Sigmoid colon (tissue), 7 donors: ENCODE data around the gene LEO1. TPM values are rescaled to one million over a fixed set of nuclear protein-coding genes. Genes with fewer than 3 reads are reported as not detected.

Experiments used
- DNase-seq: peaks from one replicate; pipeline ENCODE4 v3.0.0-alpha.2; 2019
- H3K27ac ChIP-seq, 4 donors: fragments of 200-600 bp; sonication (generic); one replicate each; pipeline ENCODE4 v1.5.1; 2016 to 2019; ENCODE audit warnings: mild to moderate bottlenecking in 1 of 4
- H3K27me3 ChIP-seq, 3 donors: fragments of 200-600 bp; sonication (generic); one replicate each; pipeline ENCODE4 v1.5.1; 2019; ENCODE audit warnings: mild to moderate bottlenecking in 1 of 3
- H3K36me3 ChIP-seq, 4 donors: fragments of 200-600 bp; sonication (generic); one replicate each; pipeline ENCODE4 v1.5.1; 2016 to 2019
- H3K4me1 ChIP-seq, 4 donors: fragments of 200-600 bp; sonication (generic); one replicate each; pipeline ENCODE4 v1.5.1; 2017 to 2019
- H3K4me3 ChIP-seq, 4 donors: fragments of 200-600 bp; sonication (generic); one replicate each; pipeline ENCODE4 v1.5.1; 2017 to 2019; ENCODE audit warnings: mild to moderate bottlenecking in 2 of 4, moderate library complexity in 1 of 4
- H3K9me3 ChIP-seq, 4 donors: fragments of 200-600 bp in 3 of 4; sonication (generic) in 3 of 4; one replicate each; pipeline versions ENCODE4 v1.5.1 to v1.6.1; 2013 to 2019
- CTCF ChIP-seq, 4 experiments: fragments of 450-650 bp in 3 of 4; fragments of 200-600 bp in 1 of 4; IDR thresholded peaks; one replicate each; pipeline ENCODE4 v1.5.1; 2016 to 2019; ENCODE audit warnings: antibody characterized with exemption in 4 of 4, mild to moderate bottlenecking in 3 of 4, moderate library complexity in 2 of 4
- EP300 ChIP-seq, 4 donors: sonication (generic); formaldehyde crosslinking; IDR thresholded peaks; one replicate each; pipeline ENCODE4 v1.6.1; 2017; ENCODE audit warnings: antibody characterized with exemption in 4 of 4
- POLR2A ChIP-seq, 2 donors: fragments of 450-650 bp; IDR thresholded peaks; one replicate each; pipeline ENCODE4 v1.6.1; 2016; ENCODE audit warnings: antibody characterized with exemption in 2 of 2, mild to moderate bottlenecking in 2 of 2, moderate library complexity in 2 of 2
- POLR2AphosphoS5 ChIP-seq, 4 donors: sonication (generic); formaldehyde crosslinking; IDR thresholded peaks; one replicate each; pipeline ENCODE4 v1.6.1; 2017; ENCODE audit warnings: antibody characterized with exemption in 4 of 4
- WGBS, 2 donors: extraction: QIAGEN DNeasy Blood & Tissue Kit; methylation state at CpG; one replicate each; pipeline ENCODE4 v1.1.7; 2013; 5-methylcytosine and 5-hydroxymethylcytosine counted together
- intact Hi-C: fragments of 100-400 bp; cut with DNase I; formaldehyde crosslinking; loops from one replicate; pipeline ENCODE4 v1.15.1; 2023
- polyA plus RNA-seq, 3 donors: library from polyadenylated mRNA; stranded (reverse); fragments of 200-250 nt; gene quantifications; one replicate each; pipeline ENCODE4 v1.2.3, GENCODE V29; 2013
- total RNA-seq, 4 donors: library from RNA; depleted of rRNA; stranded (reverse); fragments of >200 nt; gene quantifications; one replicate each; pipeline ENCODE4 v1.1.0, GENCODE V29; 2016
- donor health status: healthy with polysubstance abuse.
- donor health status: Bipolar disorder and iron deficiency.
- donor health status: healthy.

Gene LEO1
- total and polyA plus RNA-seq, 7 donors: 7.4 to 40.0 (median 15.3) TPM

GRCh38 chr15:51971032-51971374 is 575 bp downstream of the LEO1 start:
- Histone ChIP-seq H3K4me1 (peaks cover 0 to 18% (median 11%) of the 10 kb centered on the region in 4 donors), H3K36me3 (no peaks in the 10 kb centered on the region), H3K4me3 (peak overlapping the region; percentile 60 to 75 (median 74)), H3K27me3 (no peaks in the 10 kb centered on the region), H3K27ac (peak overlapping the region; percentile 86 to 90 (median 88)), H3K9me3 (peaks cover 0 to 9% (median 3%) of the 10 kb centered on the region in 4 donors)
- 1% methylated on average over 7 of the region's 7 CpGs for WGBS, 2 donors
- no peak for DNase-seq
- intact Hi-C loops: loop anchor here (1.0 to 5.0 kb wide), 3 partner anchors 49 to 171 kb away; no protein-coding TSS in a partner anchor
- TF ChIP-seq POLR2A (IDR thresholded peaks at IDR 0.05) (no peak), EP300 (IDR thresholded peaks at IDR 0.05) (no peak), CTCF (IDR thresholded peaks at IDR 0.05) (no peak), POLR2AphosphoS5 (IDR thresholded peaks at IDR 0.05) (no peak)

- H3K9me3 ChIP-seq: peaks cover 0 to 9% (median 3%) of the 10 kb centered on the region in 4 donors
- no peak for DNase-seq
- TF ChIP-seq POLR2AphosphoS5 (IDR thresholded peaks at IDR 0.05) (no peak), CTCF (IDR thresholded peaks at IDR 0.05) (no peak), EP300 (IDR thresholded peaks at IDR 0.05) (no peak), POLR2A (IDR thresholded peaks at IDR 0.05) (no peak)
- no peak overlapping the region for H3K27ac ChIP-seq
- H3K36me3 ChIP-seq: peaks cover 0 to 3% (median 0%) of the 10 kb centered on the region in 4 donors
- no peaks in the 10 kb centered on the region for H3K27me3 ChIP-seq
- H3K4me3 ChIP-seq: no peak overlapping the region
- WGBS, 2 donors: 18 to 68% methylated on average over 4 of the region's 4 CpGs
- intact Hi-C loops: loop anchor here (2.0 to 5.0 kb wide), 2 partner anchors 109 to 172 kb away; no protein-coding TSS in a partner anchor
- peaks cover 0 to 18% (median 11%) of the 10 kb centered on the region in 4 donors for H3K4me1 ChIP-seq
These were observed 1.3 kb downstream of the LEO1 start for GRCh38 chr15:51970132-51970817.

- 87 to 94% methylated on average over 4 of the region's 4 CpGs for WGBS, 2 donors
- peaks cover 0 to 9% (median 0%) of the 10 kb centered on the region in 4 donors for H3K36me3 ChIP-seq
- H3K4me1 ChIP-seq: peaks cover 0 to 18% (median 11%) of the 10 kb centered on the region in 4 donors
- DNase-seq: no peak
- H3K9me3 ChIP-seq: peaks cover 0 to 9% (median 3%) of the 10 kb centered on the region in 4 donors
- H3K27me3 ChIP-seq: no peaks in the 10 kb centered on the region
- TF ChIP-seq POLR2AphosphoS5 (IDR thresholded peaks at IDR 0.05) (no peak), POLR2A (IDR thresholded peaks at IDR 0.05) (no peak), EP300 (IDR thresholded peaks at IDR 0.05) (no peak), CTCF (IDR thresholded peaks at IDR 0.05) (no peak)
- intact Hi-C loops: loop anchor here (2.0 to 5.0 kb wide), 2 partner anchors 109 to 173 kb away; no protein-coding TSS in a partner anchor
- no peak overlapping the region for H3K27ac ChIP-seq
- no peak overlapping the region for H3K4me3 ChIP-seq
These were observed 1.9 kb downstream of the LEO1 start for GRCh38 chr15:51969728-51970127.

- Histone ChIP-seq H3K9me3 (peaks cover 0 to 9% (median 3%) of the 10 kb centered on the region in 4 donors), H3K27me3 (no peaks in the 10 kb centered on the region), H3K4me1 (peaks cover 0 to 18% (median 11%) of the 10 kb centered on the region in 4 donors), H3K36me3 (peaks cover 0 to 11% (median under 1%) of the 10 kb centered on the region in 4 donors), H3K27ac (no peak overlapping the region), H3K4me3 (no peak overlapping the region)
- no peak for DNase-seq
- TF ChIP-seq EP300 (IDR thresholded peaks at IDR 0.05): no peak
- TF ChIP-seq POLR2AphosphoS5 (IDR thresholded peaks at IDR 0.05): no peak
- no peak for TF ChIP-seq CTCF (IDR thresholded peaks at IDR 0.05)
- TF ChIP-seq POLR2A (IDR thresholded peaks at IDR 0.05): no peak
- 81 to 84% methylated on average over 6 of the region's 6 CpGs for WGBS, 2 donors
- intact Hi-C loops: no loop called here
These were observed 4.0 kb downstream of the LEO1 start for GRCh38 chr15:51967583-51967982.
